ENCODE results near the gene AKAP13.
"Not testable (repeated sequence)": the region's sequence is repeated elsewhere in the genome, so short reads cannot be mapped to it uniquely, and the experiment has no call there.

Gene AKAP13

DNA sequence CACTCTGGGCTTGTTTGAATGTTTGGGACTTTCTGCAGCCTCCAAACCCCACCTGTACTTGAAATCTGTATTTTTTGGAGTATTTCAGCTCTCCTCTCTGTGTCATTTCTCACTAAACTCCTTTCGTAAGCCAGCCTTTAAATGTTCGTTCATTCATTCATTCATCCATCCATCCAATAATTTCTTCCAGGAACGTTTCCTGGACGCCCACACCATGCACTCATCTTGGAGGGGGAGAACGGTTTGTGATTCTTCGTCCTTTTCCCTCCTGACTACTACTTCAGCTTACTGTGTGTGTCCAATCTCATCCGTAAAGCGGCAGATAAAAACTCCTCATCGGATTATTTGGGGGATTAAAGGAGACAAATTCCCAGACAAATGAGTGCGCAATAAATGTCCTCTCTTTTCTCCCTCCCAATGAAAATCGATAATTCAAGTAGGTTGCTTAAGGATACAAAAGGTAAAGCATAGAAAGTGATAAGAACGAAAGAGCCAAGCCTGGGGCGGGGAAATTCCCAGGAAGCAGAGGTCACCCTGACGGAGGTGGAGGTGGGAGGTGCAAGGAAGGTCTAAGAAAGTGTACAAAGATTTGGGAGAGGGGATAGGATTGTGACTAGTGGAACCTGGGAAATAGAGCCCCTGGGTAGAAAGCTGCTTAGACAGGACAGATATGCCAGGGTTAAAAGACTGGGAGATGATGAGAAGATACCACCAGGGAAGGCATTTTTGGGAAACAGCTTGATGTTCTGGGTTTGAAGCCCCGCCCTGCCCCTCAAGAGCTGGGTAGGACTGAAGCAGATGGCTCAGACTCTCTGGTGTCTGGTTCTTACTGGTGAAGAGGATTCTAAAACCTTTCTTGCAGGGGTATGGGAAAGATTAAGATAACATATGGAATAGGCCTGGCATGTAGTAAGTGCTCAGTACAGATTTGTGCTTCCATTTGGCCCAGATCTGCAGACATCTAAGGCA, 415.2 kb downstream of the AKAP13 start:
- H3K27ac ChIP-seq: no peak overlapping the region
- no peak for TF ChIP-seq ZFX (IDR thresholded peaks at IDR 0.05; ENCODE audit: borderline replicate concordance)
- TF ChIP-seq, protein P1, sequence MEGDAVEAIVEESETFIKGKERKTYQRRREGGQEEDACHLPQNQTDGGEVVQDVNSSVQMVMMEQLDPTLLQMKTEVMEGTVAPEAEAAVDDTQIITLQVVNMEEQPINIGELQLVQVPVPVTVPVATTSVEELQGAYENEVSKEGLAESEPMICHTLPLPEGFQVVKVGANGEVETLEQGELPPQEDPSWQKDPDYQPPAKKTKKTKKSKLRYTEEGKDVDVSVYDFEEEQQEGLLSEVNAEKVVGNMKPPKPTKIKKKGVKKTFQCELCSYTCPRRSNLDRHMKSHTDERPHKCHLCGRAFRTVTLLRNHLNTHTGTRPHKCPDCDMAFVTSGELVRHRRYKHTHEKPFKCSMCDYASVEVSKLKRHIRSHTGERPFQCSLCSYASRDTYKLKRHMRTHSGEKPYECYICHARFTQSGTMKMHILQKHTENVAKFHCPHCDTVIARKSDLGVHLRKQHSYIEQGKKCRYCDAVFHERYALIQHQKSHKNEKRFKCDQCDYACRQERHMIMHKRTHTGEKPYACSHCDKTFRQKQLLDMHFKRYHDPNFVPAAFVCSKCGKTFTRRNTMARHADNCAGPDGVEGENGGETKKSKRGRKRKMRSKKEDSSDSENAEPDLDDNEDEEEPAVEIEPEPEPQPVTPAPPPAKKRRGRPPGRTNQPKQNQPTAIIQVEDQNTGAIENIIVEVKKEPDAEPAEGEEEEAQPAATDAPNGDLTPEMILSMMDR (IDR thresholded peaks at IDR 0.05): no peak

DNA sequence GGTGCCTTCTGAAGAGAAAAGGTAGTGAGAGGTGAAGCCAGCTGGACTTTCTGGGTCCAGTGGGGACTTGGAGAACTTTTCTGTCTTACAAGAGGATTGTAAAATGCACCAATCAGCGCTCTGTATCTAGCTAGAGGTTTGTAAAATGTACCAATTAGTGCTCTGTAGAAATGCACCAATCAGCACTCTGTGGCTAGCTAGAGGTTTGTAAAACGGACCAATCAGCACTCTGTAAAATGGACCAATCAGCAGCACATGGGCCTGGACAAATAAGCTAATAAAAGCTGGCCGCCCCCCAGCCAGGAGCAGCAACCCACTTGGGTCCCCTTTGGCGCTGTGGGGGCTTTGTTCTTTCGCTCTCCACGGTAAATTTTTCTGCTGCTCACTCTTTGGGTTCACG, 416.0 kb downstream of the AKAP13 start:
- not testable (repeated sequence) for H3K27ac ChIP-seq

Data from 22Rv1 (cell line).